Measurements from ENCODE around the gene STX10.
A peak's percentile ranks its signal among the peaks of the same experiment; 100 is the strongest.

Gene STX10

GRCh38 chr19:13101590-13102415, 48.4 kb downstream of the STX10 start:
- no peak for TF ChIP-seq CTCF (IDR thresholded peaks at IDR 0.05; ENCODE audit: control insufficient read depth, insufficient read depth, low read depth, low read length, missing control alignments)
- no peak for DNase-seq (ENCODE audit: low read depth)
- no peak overlapping the region for H3K4me3 ChIP-seq (ENCODE audit: control insufficient read depth, low read depth, low read length)

- DNase-seq (ENCODE audit: low read depth) = no peak
- TF ChIP-seq CTCF (IDR thresholded peaks at IDR 0.05; ENCODE audit: control insufficient read depth, insufficient read depth, low read depth, low read length, missing control alignments) = peak; percentile 43
Observed at GRCh38 chr19:13100841-13101589, 49.2 kb downstream of the STX10 start.

GRCh38 chr19:13100031-13100588, 50.1 kb downstream of the STX10 start:
- H3K4me3 ChIP-seq (ENCODE audit: control insufficient read depth, low read depth, low read length) = no peak overlapping the region
- no peak for DNase-seq (ENCODE audit: low read depth)
- no peak for TF ChIP-seq CTCF (IDR thresholded peaks at IDR 0.05; ENCODE audit: control insufficient read depth, insufficient read depth, low read depth, low read length, missing control alignments)

More at GRCh38 chr19:13100841-13101589, 49.2 kb downstream of the STX10 start:
- H3K4me3 ChIP-seq (ENCODE audit: control insufficient read depth, low read depth, low read length) = no peak overlapping the region

GRCh38 chr19:13099073-13099999, 50.8 kb downstream of the STX10 start:
- TF ChIP-seq CTCF (IDR thresholded peaks at IDR 0.05; ENCODE audit: control insufficient read depth, insufficient read depth, low read depth, low read length, missing control alignments) = no peak
- H3K4me3 ChIP-seq (ENCODE audit: control insufficient read depth, low read depth, low read length) = no peak overlapping the region
- DNase-seq (ENCODE audit: low read depth) = no peak

GRCh38 chr19:13098277-13099072, 51.7 kb downstream of the STX10 start:
- no peak for TF ChIP-seq CTCF (IDR thresholded peaks at IDR 0.05; ENCODE audit: control insufficient read depth, insufficient read depth, low read depth, low read length, missing control alignments)
- H3K4me3 ChIP-seq (ENCODE audit: control insufficient read depth, low read depth, low read length) = no peak overlapping the region
- no peak for DNase-seq (ENCODE audit: low read depth)

Data from AG09309 (cell line).